ENCODE results near the gene EDEM3.
"Not testable (repeated sequence)": the region's sequence is repeated elsewhere in the genome, so short reads cannot be mapped to it uniquely, and the experiment has no call there.

Gene EDEM3, protein sequence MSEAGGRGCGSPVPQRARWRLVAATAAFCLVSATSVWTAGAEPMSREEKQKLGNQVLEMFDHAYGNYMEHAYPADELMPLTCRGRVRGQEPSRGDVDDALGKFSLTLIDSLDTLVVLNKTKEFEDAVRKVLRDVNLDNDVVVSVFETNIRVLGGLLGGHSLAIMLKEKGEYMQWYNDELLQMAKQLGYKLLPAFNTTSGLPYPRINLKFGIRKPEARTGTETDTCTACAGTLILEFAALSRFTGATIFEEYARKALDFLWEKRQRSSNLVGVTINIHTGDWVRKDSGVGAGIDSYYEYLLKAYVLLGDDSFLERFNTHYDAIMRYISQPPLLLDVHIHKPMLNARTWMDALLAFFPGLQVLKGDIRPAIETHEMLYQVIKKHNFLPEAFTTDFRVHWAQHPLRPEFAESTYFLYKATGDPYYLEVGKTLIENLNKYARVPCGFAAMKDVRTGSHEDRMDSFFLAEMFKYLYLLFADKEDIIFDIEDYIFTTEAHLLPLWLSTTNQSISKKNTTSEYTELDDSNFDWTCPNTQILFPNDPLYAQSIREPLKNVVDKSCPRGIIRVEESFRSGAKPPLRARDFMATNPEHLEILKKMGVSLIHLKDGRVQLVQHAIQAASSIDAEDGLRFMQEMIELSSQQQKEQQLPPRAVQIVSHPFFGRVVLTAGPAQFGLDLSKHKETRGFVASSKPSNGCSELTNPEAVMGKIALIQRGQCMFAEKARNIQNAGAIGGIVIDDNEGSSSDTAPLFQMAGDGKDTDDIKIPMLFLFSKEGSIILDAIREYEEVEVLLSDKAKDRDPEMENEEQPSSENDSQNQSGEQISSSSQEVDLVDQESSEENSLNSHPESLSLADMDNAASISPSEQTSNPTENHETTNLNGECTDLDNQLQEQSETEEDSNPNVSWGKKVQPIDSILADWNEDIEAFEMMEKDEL

DNA sequence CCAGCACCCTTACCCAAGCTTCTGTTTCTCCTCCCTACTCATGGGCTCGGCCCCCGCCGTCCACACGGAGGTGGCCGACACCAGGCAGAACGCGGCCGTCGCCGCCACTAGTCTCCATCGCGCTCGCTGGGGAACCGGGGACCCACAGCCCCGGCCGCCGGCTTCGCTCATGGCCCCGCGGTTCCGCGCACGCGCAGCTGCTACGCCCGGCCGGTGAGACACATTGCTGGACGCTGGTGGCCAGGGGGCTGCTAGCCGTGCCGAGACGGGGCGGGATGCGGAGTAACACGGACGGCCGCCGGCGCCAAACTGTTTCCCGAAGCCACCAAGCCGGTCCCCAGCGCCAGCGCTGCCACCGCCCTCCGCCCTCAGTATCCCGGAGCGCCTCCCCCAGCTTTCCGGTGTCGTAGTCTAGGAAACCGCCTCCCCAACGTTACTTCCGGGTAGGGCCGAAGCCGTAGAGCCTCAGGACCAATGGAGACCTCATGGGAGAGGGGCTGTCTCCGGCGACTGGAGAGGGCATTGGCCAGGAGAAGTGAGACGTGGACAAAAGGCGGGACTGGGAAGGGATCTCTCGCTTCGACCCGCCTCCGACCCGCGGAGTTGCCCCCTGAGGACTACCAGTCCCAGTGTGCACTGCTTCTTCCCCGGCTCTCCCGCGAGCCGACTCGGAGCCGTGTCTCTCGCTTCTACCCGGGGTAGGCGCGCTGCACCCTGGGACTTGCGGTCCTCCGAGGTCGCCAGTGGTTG, at the start of gene EDEM3:
TSS of gene EDEM3 (minus strand) at position 383 of the 750 bp plus-strand sequence. CDS start at position 171, 212 bp downstream.
- DNase-seq, result peak; percentile 99

DNA sequence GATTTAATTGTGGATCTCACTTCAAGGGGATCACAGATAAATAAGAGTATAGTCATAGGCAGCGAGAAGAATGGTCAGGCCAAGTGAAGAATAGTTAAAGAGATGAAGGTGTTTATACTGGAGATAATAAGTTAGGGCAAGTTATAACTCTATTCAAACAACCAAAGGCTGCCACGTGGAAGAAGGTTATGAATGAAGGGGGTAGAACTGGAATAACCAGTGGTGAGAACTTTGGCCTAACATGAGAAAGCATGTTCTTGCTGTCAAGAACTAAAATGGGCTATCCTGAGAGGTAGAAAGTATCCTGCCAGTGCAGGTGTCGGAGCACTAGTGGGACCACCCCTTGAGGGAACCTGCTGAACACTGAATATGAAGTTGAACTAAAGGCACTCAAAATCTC, 49.6 kb upstream of the EDEM3 start:
- DNase-seq, result no peak

DNA sequence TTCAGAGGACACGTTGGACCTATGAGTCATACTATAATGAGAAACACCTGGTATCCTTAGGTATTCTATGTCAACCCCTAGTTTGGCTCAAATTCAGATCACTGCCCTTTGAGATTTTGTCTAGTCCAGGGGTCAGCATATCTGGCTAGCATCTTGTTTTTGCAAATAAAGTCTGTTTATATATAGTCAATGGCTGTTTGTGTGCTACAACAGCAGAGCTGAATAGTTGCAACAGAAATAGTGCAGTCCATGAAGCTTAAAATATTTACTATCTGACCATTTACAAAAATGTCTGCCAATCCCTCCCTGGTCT, 48.5 kb upstream of the EDEM3 start:
- no peak for DNase-seq

DNA sequence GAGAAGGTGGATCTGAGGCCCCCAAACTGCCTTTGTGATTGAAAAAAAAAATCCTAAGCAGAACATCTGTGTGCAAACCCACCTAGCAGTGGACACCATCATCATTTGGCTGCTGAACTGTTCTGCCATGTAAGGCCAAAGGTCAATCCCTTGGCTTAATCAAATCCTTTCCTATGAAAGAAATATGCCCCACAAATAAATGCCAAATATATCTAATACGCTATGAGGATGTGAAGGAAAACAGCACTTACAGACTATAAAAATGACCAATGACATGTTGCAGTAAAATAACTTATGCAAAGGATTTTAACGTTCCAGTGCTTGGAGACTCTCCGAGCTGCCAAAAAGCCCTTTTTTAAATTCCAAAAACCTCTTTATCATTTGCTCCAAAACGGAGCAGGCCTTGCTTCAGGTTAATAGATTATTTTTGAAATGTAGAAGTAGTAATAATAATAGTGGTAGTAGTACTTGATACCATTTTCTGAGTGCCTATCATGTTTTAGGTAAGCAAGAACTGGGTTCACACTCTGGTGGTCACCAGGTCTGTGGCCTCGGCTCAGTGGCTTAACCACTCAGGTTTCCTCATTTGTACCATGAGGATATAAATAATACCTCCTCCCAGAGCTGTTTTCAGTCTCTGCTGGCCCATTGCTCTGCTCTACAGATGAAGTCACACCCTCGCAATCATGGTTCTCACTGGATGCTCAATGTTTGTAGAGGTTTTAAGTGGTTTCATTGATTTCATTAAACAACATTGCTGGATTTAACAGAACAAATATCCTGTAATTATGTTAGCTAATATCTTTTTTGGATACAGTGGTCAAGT, 47.9 kb upstream of the EDEM3 start:
- no peak for DNase-seq

DNA sequence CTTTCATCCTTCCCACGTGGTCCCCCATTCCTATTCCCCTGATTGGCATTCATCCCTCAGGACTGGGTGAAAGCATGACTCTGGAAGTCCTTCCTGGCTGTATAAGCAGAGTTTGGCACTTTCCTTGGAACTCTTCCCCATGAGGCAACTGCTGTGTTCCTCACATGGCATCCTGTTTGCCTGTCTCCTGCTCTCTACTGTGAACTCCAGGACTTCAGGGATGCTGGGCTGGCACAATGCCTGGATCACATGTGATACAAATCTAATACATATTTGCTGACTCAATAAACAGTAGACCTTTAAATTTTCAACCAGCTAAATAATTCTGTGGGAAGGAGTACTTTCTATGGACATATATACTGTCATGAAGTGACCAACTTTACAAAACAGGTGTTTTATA, 46.8 kb upstream of the EDEM3 start:
- no peak for DNase-seq

DNA sequence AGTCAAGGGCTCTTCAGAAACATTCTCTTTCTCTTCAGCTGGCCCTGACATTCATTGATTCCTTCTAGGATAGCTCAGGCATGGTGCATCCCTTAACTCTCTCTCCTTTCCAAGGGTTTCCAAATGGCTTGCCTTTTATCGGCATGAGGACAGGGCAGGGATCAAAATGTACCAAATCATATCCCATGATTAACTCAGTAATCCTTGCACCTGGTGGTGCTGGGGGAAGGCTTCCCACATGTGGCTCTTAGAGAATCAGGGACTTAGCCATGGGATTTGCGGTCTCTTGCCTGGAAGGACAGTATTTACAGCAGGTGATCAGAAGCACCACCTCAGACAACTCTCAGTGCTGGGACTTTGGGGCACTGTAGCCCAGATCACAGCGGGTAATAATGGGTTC, 46.2 kb upstream of the EDEM3 start:
- DNase-seq, result no peak

DNA sequence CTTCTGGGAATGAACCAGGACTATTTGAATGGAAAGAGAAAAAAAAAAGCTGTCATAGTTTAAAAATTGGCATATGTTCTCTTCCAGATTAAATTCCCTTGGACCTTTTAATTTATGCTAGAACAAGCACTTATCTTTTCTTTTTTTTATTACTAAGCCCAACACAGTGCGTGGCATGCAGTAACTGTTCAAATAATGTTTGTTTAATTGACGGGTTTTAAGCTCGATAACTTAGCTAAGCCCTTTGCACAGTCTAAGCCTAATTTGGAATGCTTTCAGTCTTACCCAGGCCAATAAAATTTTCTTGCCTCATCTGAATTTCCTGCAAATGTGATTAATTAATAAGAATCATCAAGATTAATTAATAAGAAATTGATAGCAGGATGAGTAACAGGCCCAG, 39.3 kb upstream of the EDEM3 start:
- DNase-seq, result no peak

DNA sequence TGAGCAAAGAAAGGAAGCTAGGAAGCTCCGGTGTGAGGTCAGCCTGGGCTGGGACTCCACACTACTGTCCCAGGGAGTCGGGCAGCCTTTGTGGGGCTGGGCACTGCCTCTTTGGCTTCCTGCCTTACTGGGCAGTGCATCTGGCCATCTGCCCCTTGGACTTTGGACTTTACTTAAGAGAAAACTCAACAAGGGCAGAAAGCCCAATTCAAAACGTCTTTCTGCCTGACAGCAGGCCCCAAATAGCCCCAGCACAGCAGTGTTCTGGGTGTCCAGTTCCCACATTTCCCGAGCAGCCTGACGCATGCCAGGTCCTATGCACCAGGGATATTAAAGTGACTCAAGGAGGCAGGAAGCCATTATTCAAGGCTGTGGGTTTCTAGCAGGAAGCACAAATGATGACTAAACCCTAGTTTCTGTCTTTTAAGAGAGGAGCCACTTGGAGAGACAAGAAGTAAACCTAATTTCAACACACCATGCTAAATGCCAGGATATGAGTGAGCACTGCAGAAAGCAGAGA, 37.9 kb upstream of the EDEM3 start:
- DNase-seq, result peak; percentile 61

DNA sequence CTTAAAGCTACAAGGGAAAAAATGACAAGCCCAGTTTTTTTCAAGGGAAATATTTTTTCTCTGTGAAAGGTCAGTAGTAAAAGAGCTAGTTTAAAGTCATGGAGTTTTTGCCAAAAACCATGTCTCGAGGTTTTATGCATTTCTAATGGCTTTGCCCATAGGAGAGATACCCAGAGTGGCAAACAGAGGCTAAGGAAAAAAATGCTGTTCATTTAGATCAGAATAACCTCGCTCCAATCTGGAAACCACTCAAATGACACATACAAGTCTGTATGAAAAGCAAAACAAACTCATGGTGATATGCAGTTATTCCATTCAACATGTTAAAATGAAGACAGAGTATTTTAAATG, 36.9 kb upstream of the EDEM3 start:
- no peak for DNase-seq

DNA sequence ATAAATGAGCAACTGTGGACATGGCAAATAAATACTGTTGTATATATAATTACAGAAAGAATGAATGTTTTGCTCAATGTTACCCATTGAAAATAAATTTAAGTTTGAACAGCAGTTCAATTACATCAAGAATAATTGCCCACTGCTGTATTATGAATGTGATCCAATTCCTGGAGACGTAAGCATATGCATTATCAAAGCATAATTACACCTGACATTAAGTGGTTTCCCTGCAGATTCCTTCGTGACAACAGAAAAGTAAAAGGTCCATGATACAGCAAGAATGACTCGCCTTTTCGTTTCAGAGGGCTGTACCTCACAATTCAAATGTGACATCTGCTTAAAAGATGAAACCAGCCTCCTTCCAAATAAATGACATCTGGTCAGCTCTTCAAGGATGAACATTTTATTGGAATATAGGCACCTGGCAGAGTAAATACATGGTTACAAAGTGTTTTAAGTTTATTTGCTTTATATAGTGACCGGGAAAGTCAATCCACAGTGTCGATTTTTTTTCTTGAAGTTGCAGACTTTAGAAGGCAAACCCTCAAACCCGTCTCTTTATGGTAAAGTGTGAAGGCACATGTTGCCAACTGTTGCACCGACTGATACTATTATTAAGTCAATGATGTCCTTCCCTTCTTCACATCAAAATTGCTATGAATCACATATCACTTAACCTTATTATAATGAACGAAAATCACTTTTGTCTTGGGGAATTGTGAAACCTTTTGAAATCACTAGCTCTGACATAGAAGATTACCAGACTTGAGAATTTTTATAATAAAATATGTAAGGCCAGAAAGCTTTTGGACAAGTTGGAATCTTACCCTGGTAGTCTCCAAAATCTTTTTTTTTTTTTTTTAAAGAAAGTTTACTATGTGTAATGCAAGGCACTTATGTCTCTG, 36.2 kb upstream of the EDEM3 start:
- DNase-seq, result no peak

DNA sequence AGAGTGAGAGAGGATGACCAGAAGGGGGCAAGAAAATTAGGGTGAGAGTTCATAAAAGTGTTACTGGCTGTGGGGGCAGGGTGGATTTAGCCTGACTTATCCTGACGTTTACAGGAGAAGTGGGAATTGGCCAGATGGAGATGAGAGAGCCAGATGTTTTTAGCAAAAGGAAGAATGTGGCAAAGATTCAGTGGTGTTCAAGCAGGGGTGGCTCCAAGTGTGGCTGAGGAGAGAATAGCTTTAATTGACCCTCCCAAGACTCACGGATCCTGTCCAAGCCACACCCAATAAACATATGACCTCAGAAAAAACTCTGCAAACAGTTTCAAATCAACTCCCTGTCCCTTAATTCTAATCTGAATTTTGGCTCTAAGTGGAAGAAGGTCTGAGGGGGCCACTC, 35.2 kb upstream of the EDEM3 start:
- DNase-seq, result no peak

DNA sequence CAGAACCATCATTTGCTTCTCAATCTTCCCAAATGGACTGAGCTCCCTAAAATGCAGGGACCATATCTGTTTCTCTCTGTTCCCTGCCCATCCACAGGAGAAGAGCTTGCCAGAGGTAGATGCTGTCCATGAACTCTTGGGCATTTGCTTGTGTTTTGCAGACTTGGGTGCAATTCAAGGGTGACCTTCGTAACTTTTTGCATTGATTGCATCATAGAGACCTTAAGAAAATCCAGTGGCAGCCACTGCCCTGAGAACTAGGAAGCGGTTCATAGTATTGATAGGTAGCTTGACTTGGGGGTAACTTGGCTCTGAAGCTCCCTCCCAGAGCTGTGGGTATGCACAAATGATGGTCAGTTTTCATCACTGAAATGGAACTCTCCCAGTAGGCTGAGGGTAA, 34.3 kb upstream of the EDEM3 start:
- no peak for DNase-seq

DNA sequence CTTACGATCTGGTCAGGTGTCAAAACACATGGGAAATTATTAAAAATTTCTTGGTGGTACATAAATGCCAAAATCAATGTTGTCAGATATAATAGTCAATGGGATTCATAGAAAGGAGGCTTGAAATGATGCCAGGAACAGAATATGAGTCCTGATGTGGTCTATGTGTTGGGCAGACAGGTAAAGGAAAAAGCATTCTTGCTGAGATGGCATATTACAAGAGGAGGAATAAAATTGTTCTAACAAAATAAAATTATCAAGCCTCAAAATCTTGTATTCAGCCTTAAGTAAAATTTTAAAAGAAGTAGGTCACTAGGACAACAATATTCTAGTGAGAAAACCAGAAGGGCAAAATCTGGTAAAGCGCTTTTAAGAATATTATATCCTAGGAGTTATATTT, 30.9 kb upstream of the EDEM3 start:
- no peak for DNase-seq

DNA sequence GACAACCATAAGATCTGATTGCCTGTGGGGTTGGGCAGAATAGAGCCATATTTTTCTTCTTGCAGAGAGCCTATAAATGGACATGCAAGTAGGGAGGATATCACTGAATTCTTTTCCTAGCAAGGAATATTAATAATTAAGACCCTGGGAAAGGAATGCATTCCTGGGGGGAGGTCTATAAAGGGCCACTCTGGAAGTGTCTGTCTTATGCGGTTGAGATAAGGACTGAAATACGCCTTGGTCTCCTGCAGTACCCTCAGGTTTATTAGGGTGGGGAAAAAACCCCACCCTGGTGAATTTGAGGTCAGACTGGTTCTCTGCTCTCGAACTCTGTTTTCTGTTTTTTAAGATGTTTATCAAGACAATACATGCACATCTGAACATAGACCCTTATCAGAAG, 29.1 kb upstream of the EDEM3 start:
- not testable (repeated sequence) for DNase-seq

DNA sequence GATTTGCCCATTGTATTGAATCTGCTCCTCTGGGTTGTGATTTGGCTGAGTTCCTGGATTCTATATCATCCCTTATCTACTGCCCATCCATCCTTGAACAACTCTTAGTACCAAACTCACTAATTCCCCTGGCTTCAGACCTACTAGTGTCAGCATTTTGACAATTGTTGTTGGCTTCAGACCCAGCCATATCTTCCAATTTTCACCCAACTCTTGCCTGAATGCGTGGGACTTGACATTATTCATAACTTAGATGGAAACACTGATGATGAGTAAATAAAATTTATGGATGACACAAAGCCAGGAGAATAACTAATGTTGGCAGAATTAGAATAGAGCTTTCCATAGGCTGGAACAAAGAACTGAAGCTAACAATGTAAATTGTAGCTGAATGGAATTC, 27.3 kb upstream of the EDEM3 start:
- no peak for DNase-seq

DNA sequence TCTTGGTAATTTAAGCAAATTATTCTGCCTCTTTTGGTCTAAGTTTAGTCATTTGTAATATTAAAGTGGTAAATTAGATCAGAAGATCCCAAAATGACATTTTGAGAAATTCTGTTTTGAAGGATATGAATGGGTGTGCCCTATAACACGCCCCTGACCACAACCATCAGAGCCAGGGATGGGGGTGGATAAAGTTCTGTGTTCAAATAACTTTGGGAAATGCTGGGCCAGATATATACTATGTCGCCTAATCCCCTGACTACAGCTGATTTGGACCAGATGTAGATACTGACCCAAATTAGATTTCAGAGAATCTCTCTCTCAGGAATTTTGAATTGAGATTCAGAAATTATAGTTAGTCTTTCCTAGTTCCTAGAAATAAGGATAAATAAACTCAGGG, 21.2 kb upstream of the EDEM3 start:
- DNase-seq, result no peak

DNA sequence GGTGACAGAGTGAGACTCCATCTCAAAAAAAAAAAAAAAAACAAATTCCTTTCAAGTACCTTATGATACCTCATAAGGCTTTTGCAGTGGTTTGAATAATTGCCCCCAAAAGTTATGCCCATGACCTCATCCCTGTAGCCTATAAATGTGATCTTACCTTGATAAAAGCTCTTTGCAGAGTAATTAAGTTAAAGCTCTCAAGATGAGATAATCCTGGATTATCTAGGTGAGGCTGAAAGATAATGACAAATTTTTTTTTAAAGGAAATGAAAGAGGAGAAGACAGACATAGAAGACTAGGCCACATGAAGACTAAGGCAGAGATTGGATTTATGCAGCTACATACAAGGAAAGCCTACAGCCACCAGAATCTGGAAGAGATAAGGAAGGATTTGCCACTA, 20.7 kb upstream of the EDEM3 start:
- no peak for DNase-seq

DNA sequence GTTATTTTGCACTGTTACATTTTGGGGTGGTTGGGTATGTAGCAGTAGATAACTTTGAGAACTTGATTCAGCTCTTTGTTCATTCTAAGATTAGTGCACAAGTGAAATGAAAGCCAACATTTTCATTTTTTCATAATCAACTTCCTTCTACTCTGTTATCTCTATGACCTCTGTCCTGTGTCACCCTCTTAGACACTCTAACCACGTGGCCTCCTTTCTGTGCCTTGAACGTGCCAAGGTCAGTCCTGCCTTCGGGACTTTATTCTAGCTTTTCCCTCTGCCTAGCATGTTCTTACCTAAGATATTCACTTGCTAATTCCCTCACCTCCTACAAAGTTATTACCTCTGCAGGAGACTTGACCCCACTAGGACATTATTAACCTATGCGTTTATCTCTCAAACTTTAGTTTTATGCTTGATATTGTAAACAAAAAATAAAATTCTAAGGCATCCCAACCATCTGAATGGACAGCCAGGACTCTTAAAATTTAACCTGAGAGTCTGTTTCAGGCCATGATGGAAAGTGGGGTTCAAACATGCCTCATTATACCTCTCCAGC, 19.2 kb upstream of the EDEM3 start:
- DNase-seq, result no peak

DNA sequence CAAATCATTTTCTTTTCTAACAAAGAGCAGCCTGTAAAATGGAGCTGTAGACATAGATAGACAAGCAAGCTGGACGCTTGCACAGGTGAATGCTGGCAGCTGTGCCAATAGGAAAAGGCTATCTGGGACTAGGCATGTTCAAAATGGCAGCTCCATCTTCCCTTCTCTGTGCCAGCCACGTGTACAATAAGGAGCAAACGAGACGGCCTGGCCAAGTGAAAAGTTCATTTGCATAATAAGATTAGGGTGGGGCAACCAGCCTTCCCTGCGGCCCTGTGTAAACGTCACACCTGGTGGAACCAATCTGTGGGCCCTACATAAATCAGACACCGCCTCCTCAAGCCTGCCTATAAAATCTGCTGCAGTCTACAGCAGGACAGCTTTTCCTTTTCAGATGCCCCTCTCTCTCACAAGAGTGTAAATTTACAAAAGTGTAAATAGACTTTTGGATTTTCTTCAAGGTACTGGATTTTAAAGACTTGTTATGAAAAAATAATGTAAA, 16.6 kb upstream of the EDEM3 start:
- no peak for DNase-seq

DNA sequence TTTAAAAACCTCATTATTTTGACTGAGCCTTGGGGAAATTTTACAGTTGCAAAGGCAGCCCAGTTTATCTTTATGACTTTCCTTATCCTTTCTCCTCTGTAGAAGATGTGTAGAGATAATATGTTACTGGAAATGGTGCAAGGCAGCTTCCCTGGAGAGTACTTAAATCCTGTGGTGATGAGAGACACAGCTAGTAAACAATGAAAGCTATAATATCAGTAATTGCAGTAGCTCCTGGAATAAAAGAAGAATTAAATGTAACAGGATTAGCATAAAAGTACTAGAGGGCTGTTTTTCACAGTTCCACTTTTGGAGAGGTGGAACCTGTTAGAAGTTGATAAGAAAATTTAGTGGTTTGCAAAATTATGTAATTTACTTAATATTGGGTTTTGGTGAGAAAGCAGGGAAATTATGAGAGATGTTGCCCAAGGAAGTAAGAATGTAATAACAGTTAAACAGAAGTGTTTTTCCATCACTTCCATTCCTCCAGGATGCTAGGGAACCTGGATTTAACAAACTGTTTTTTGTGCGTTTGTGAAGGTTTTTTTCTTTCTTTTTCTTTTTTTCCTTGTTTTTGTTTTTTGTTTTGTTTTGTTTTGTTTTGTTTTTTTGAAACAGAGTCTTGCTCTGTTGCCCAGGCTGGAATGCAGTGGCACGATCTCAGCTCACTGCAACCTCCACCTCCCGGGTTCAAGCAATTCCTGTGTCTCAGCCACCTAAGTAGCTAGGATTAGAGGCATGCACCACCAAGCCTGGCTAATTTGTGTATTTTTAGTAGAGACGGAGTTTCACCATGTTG, 15.7 kb upstream of the EDEM3 start:
- no peak for DNase-seq
